Measurements from ENCODE around the gene CCDC83. TPM values are rescaled to one million over a fixed set of nuclear protein-coding genes. Genes with fewer than 3 reads are reported as not detected.

CCDC83 gene
- total and polyA plus RNA-seq, 2 donors (not counting 3 experiments of a cell fraction or from before 2014, with no cell fraction given) = not detected

DNA sequence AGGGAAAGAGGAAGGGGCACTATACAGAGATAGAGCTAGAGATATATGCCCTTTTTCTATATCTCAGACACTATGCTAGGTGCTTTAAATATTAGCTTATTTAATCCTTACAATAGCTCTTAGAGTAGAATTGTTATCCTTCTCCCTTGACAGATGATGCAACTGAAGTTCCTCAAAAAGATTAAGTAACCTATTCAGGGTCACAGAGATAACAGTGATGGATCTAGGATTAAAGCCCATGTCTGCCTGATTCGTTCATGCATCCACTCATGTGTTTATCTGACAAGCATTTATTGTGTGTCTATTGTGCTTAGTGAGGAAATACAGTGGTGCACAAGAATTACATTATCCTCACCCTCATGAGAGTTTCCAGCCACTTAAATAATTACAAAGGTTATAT lies 8.7 kb downstream of the CCDC83 start:
- dilution Hi-C loops (cut with MboI; ENCODE audit: extremely low pct_ligation_motif_present, low sequenced_read_pairs) = no loop called here
- H3K27ac ChIP-seq (ENCODE audit: insufficient read depth, low read depth, low read length) = no peak overlapping the region

DNA sequence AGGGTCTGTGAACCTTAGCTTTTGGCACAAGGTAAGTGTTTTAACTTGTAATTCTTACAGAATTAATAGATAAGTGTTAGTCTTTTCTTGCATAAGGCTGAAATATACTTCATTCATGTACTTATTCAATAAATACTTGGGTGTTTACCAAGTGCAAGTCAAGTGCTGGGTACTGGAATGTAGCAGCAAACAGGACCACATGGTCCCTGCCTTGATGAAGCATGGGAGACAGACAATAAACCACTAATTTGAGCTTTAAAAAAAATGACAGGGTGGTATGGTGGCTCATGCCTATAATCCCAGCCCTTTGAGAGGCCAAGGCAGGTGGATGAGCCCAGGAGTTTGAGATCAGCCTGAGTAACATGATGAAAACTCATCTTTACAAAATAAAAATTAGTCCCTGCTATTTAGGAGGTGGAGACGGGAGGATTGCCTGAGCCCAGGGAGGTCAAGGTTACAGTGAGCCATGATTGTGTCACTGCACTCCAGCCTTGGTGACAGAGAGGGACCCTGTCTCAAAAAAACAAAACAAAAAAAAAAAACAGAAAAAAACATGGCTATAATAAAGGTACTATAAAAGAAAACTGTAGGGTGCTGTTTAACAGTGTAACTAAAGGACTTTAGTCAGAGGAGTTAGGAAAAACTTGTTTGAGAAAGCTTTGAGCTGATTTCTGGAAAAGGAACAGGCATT lies 11.1 kb downstream of the CCDC83 start:
- dilution Hi-C loops (cut with MboI; ENCODE audit: extremely low pct_ligation_motif_present, low sequenced_read_pairs) = no loop called here
- BruUV-seq (replicated peaks) = no TSS peak
- Histone ChIP-seq H3K9me3 (replicated peaks; ENCODE audit: control insufficient read depth, insufficient read depth, low read length) (no peaks in the 10 kb centered on the region), H3K27me3 (ENCODE audit: control insufficient read depth in 2 of 2, insufficient read depth in 2 of 2, low read length in 2 of 2) (peaks cover 7 to 17% of the 10 kb centered on the region in 2 experiments), H3K4me2 (ENCODE audit: insufficient read depth, low read length) (no peak overlapping the region), H3K4me3 (replicated peaks in 1 of 3; ENCODE audit: insufficient read depth in 1 of 3, low read depth in 1 of 3, low read length in 3 of 3) (no peak overlapping the region), H3K36me3 (ENCODE audit: control insufficient read depth in 2 of 2, extremely low read depth in 1 of 2, insufficient read depth in 2 of 2, low read length in 2 of 2) (no peaks in the 10 kb centered on the region), H3K9me1 (replicated peaks; ENCODE audit: control insufficient read depth, extremely low read depth, insufficient read depth, low read length) (no peaks in the 10 kb centered on the region), H2AFZ (ENCODE audit: low read depth, low read length) (no peak overlapping the region), H4K20me1 (replicated peaks; ENCODE audit: control insufficient read depth, extremely low read depth, insufficient read depth, low read length) (no peaks in the 10 kb centered on the region), H3K27ac (ENCODE audit: insufficient read depth, low read depth, low read length) (no peak overlapping the region), H3K4me1 (ENCODE audit: control insufficient read depth, extremely low read depth, insufficient read depth, low read length) (no peaks in the 10 kb centered on the region), H3K79me2 (ENCODE audit: control insufficient read depth, insufficient read depth, low read length) (no peaks in the 10 kb centered on the region), H3K9ac (replicated peaks; ENCODE audit: extremely low read depth, insufficient read depth, low read length) (no peak overlapping the region)
- CTCF ChIA-PET = interaction anchor here (1.2 to 2.1 kb wide), 3 partner anchors 10 to 11 kb away, joined by 3 to 10 read pairs (median 5); partner anchors contain the start of gene CCDC83
- FAIRE-seq (no peak), DNase-seq (ENCODE audit: low read depth, low spot score) (no peak)
- POLR2A ChIA-PET = no interaction called here
- TF ChIP-seq, protein P1, sequence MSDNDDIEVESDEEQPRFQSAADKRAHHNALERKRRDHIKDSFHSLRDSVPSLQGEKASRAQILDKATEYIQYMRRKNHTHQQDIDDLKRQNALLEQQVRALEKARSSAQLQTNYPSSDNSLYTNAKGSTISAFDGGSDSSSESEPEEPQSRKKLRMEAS (IDR thresholded peaks at IDR 0.05; ENCODE audit: insufficient read depth, insufficient read length) = no peak
- TF ChIP-seq, protein P2, sequence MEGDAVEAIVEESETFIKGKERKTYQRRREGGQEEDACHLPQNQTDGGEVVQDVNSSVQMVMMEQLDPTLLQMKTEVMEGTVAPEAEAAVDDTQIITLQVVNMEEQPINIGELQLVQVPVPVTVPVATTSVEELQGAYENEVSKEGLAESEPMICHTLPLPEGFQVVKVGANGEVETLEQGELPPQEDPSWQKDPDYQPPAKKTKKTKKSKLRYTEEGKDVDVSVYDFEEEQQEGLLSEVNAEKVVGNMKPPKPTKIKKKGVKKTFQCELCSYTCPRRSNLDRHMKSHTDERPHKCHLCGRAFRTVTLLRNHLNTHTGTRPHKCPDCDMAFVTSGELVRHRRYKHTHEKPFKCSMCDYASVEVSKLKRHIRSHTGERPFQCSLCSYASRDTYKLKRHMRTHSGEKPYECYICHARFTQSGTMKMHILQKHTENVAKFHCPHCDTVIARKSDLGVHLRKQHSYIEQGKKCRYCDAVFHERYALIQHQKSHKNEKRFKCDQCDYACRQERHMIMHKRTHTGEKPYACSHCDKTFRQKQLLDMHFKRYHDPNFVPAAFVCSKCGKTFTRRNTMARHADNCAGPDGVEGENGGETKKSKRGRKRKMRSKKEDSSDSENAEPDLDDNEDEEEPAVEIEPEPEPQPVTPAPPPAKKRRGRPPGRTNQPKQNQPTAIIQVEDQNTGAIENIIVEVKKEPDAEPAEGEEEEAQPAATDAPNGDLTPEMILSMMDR (IDR thresholded peaks at IDR 0.05; ENCODE audit: extremely low read depth in 1 of 2, insufficient read depth in 1 of 2, low read depth in 1 of 2, low read length in 2 of 2) = no peak
- no peak for TF ChIP-seq EZH2 (IDR thresholded peaks at IDR 0.05; ENCODE audit: borderline replicate concordance, low read depth, low read length, severe bottlenecking)
- no peak for TF ChIP-seq POLR2AphosphoS5 (IDR thresholded peaks at IDR 0.05; ENCODE audit: insufficient read depth, low read depth, low read length)
- no peak for TF ChIP-seq FOS (IDR thresholded peaks at IDR 0.05; ENCODE audit: borderline replicate concordance, insufficient read depth, low read length)
- no peak for TF ChIP-seq GATA2 (IDR thresholded peaks at IDR 0.05; ENCODE audit: insufficient read depth, insufficient read length, low read depth, low read length)
- no peak for TF ChIP-seq JUN (IDR thresholded peaks at IDR 0.05; ENCODE audit: borderline replicate concordance, insufficient read depth, insufficient read length, low read depth)
- TF ChIP-seq POLR2A (IDR thresholded peaks at IDR 0.05; ENCODE audit: low read depth, low read length) = no peak
- TF ChIP-seq MYC (IDR thresholded peaks at IDR 0.05; ENCODE audit: low read depth, low read length) = no peak
- intact Hi-C loops (cut with micrococcal nuclease) = no loop called here

More for the DNA sequence above, 8.7 kb downstream of the CCDC83 start:
- Histone ChIP-seq H3K27me3 (ENCODE audit: control insufficient read depth in 2 of 2, insufficient read depth in 2 of 2, low read length in 2 of 2) (peaks cover 9 to 18% of the 10 kb centered on the region in 2 experiments), H4K20me1 (replicated peaks; ENCODE audit: control insufficient read depth, extremely low read depth, insufficient read depth, low read length) (no peaks in the 10 kb centered on the region), H3K9ac (replicated peaks; ENCODE audit: extremely low read depth, insufficient read depth, low read length) (no peak overlapping the region), H3K4me2 (ENCODE audit: insufficient read depth, low read length) (no peak overlapping the region), H2AFZ (ENCODE audit: low read depth, low read length) (no peak overlapping the region), H3K79me2 (ENCODE audit: control insufficient read depth, insufficient read depth, low read length) (no peaks in the 10 kb centered on the region), H3K9me1 (replicated peaks; ENCODE audit: control insufficient read depth, extremely low read depth, insufficient read depth, low read length) (no peaks in the 10 kb centered on the region), H3K4me3 (replicated peaks in 1 of 3; ENCODE audit: insufficient read depth in 1 of 3, low read depth in 1 of 3, low read length in 3 of 3) (no peak overlapping the region), H3K4me1 (ENCODE audit: control insufficient read depth, extremely low read depth, insufficient read depth, low read length) (no peaks in the 10 kb centered on the region), H3K36me3 (ENCODE audit: control insufficient read depth in 2 of 2, extremely low read depth in 1 of 2, insufficient read depth in 2 of 2, low read length in 2 of 2) (no peaks in the 10 kb centered on the region), H3K9me3 (replicated peaks; ENCODE audit: control insufficient read depth, insufficient read depth, low read length) (no peaks in the 10 kb centered on the region)
- no peak for DNase-seq (ENCODE audit: low read depth, low spot score)
- intact Hi-C loops (cut with micrococcal nuclease) = no loop called here
- ChIA-PET POLR2A (no interaction called here), CTCF (interaction anchor here (0.7 to 2.1 kb wide), 3 partner anchors 9 to 63 kb away, joined by 3 to 10 read pairs (median 3); partner anchors contain the start of gene CCDC83)
- no peak for TF ChIP-seq FOS (IDR thresholded peaks at IDR 0.05; ENCODE audit: borderline replicate concordance, insufficient read depth, low read length)
- no peak for TF ChIP-seq POLR2AphosphoS5 (IDR thresholded peaks at IDR 0.05; ENCODE audit: insufficient read depth, low read depth, low read length)
- no peak for FAIRE-seq
- no TSS peak for BruUV-seq (replicated peaks)

All from endothelial cell of umbilical vein (primary cell).